Trophoblast cell (in vitro differentiated cells and primary cell): ENCODE results near the gene GDF7.

Experiments
- DNase-seq, 2 donors: peaks; one replicate each; pipeline ENCODE4 v3.0.0-alpha.2; 2016
- H2AFZ ChIP-seq: 2 replicates; pipeline ENCODE4 v1.6.1; 2013; ENCODE audit warnings: low read length, moderate library complexity, mild to moderate bottlenecking; ENCODE audit not compliant: insufficient read depth, poor library complexity
- H2AK5ac ChIP-seq: 2 replicates; pipeline ENCODE4 v1.6.1; 2013; ENCODE audit warnings: mild to moderate bottlenecking, low read length
- H2BK120ac ChIP-seq: 2 replicates; pipeline ENCODE4 v1.6.1; 2013; ENCODE audit warnings: low read length, mild to moderate bottlenecking, moderate library complexity; ENCODE audit not compliant: insufficient read depth, poor library complexity
- H2BK12ac ChIP-seq: 2 replicates; pipeline ENCODE4 v1.6.1; 2013; ENCODE audit warnings: mild to moderate bottlenecking, low read length, moderate library complexity
- H2BK5ac ChIP-seq: 2 replicates; pipeline ENCODE4 v1.6.1; 2013; ENCODE audit warnings: low read length, low read depth, moderate library complexity, mild to moderate bottlenecking; ENCODE audit not compliant: poor library complexity
- H3K14ac ChIP-seq: 2 replicates; pipeline ENCODE4 v1.6.1; 2013; ENCODE audit warnings: mild to moderate bottlenecking, low read length
- H3K18ac ChIP-seq: 2 replicates; pipeline ENCODE4 v1.6.1; 2013; ENCODE audit warnings: mild to moderate bottlenecking, low read length
- H3K23ac ChIP-seq: 2 replicates; pipeline ENCODE4 v1.6.1; 2013; ENCODE audit warnings: low read length
- H3K27ac ChIP-seq: 2 replicates; pipeline ENCODE4 v1.5.1; 2013; ENCODE audit warnings: low read depth, mild to moderate bottlenecking, inconsistent platforms, low read length, moderate library complexity
- H3K27me3 ChIP-seq: 2 replicates; pipeline ENCODE4 v1.6.1; 2013; ENCODE audit warnings: inconsistent platforms, mild to moderate bottlenecking, low read length, moderate library complexity; ENCODE audit not compliant: insufficient read depth
- H3K36me3 ChIP-seq, 2 experiments: 1 replicate in 1 of 2; 2 replicates in 1 of 2; pipeline ENCODE4 v1.6.1; 2013; ENCODE audit warnings: low read length in 2 of 2, mild to moderate bottlenecking in 2 of 2, moderate library complexity in 1 of 2; ENCODE audit not compliant: insufficient read depth in 2 of 2, control insufficient read depth in 1 of 2
- H3K4ac ChIP-seq: 2 replicates; pipeline ENCODE4 v1.6.1; 2013; ENCODE audit warnings: low read depth, mild to moderate bottlenecking, low read length, moderate library complexity
- H3K4me1 ChIP-seq, 2 experiments: 1 replicate in 1 of 2; 2 replicates in 1 of 2; pipeline ENCODE4 v1.6.1; 2013; ENCODE audit warnings: low read length in 2 of 2, mild to moderate bottlenecking in 2 of 2, moderate library complexity in 1 of 2; ENCODE audit not compliant: insufficient read depth in 2 of 2, control insufficient read depth in 1 of 2
- H3K4me2 ChIP-seq: 2 replicates; pipeline ENCODE4 v1.6.1; 2013; ENCODE audit warnings: inconsistent platforms, mild to moderate bottlenecking, low read length, moderate library complexity
- H3K4me3 ChIP-seq: 2 replicates; pipeline ENCODE4 v1.5.1; 2013; ENCODE audit warnings: mild to moderate bottlenecking, low read depth, low read length, inconsistent platforms
- H3K79me1 ChIP-seq: one replicate; pipeline ENCODE4 v1.6.1; 2013; ENCODE audit warnings: low read length
- H3K79me2 ChIP-seq: 2 replicates; pipeline ENCODE4 v1.6.1; 2013; ENCODE audit warnings: low read length, mild to moderate bottlenecking; ENCODE audit not compliant: control insufficient read depth, insufficient read depth, poor library complexity
- H3K9ac ChIP-seq: 2 replicates; pipeline ENCODE4 v1.6.1; 2013; ENCODE audit warnings: mild to moderate bottlenecking, low read length
- H3K9me3 ChIP-seq: 2 replicates; pipeline ENCODE4 v1.6.1; 2013; ENCODE audit warnings: low read depth, mild to moderate bottlenecking, control low read depth, inconsistent platforms, low read length; ENCODE audit not compliant: insufficient read depth
- H4K12ac ChIP-seq: 2 replicates; pipeline ENCODE4 v1.6.1; 2013; ENCODE audit warnings: low read depth, mild to moderate bottlenecking, low read length, moderate library complexity
- H4K8ac ChIP-seq: 2 replicates; pipeline ENCODE4 v1.6.1; 2013; ENCODE audit warnings: low read depth, mild to moderate bottlenecking, low read length, moderate library complexity
- H4K91ac ChIP-seq: one replicate; pipeline ENCODE4 v1.6.1; 2013; ENCODE audit warnings: low read depth, mild to moderate bottlenecking, low read length, moderate library complexity
- WGBS: extraction: QIAGEN DNeasy Blood & Tissue Kit; methylation state at CpG from one replicate; pipeline ENCODE4 v1.1.7; 2013; ENCODE audit warnings: missing lambda C conversion rate; ENCODE audit not compliant: insufficient read length, insufficient coverage; ENCODE audit errors: extremely low coverage; 5-methylcytosine and 5-hydroxymethylcytosine counted together

GDF7 gene

DNA sequence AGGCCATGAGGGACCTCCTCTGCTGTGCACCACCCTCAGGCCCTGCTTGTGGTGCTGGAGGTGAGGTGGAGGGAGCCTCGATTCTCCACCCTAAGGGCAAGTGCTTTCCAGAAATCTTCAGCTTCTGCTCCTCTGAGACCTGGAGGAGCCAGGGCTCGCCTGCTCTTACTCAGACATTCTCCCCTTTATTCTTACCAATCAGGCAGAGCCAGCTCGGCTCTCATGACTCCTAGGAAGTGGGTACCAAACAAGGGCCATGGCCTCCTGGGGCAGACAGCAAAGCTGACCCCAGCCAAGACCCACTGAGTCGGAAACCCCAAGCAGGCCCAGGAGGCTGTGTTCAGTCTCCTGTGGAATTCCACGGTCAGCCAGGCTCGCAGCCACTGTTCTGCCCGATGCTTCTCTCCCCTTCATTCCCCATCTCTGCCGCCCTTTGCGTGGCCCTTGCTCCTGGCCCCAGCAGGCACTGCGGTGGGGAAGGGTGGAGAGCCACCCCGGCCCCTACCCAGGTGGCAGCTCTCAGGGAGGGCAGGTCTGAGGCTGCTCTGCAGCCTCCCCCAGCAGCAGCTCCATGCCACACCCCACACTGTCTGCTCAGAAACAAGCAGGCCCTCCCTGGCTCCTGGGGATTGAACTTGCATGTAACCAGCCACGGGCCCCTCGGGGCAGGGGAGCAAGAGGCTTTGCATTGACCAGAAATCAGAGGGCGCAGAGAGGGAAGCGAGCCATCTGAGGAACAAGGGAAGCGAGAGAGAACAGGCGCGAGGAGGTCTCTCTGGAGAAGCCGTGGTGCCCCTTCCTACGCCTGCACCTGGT lies 40.0 kb upstream of the GDF7 start:
- peaks cover 17 to 24% of the 10 kb centered on the region in 2 experiments for H3K4me1 ChIP-seq
- H2BK120ac ChIP-seq, result no peak overlapping the region
- H3K36me3 ChIP-seq, result peaks cover 12 to 21% of the 10 kb centered on the region in 2 experiments
- H2AK5ac ChIP-seq, result peak overlapping the region; percentile 1
- DNase-seq, result no peak
- H3K23ac ChIP-seq, result no peak overlapping the region
- H3K79me2 ChIP-seq, result no peaks in the 10 kb centered on the region
- H2AFZ ChIP-seq, result no peak overlapping the region
- H4K12ac ChIP-seq, result no peak overlapping the region
- peaks cover 15% of the 10 kb centered on the region for H3K79me1 ChIP-seq
- H2BK5ac ChIP-seq, result no peak overlapping the region
- H3K9me3 ChIP-seq, result no peaks in the 10 kb centered on the region
- no peaks in the 10 kb centered on the region for H3K27me3 ChIP-seq
- H4K8ac ChIP-seq, result peak overlapping the region; percentile 36
- no peak overlapping the region for H3K27ac ChIP-seq
- H3K4ac ChIP-seq, result no peak overlapping the region
- no peak overlapping the region for H3K4me3 ChIP-seq
- peak overlapping the region; percentile 9 for H4K91ac ChIP-seq
- peak overlapping the region; percentile 1 for H3K14ac ChIP-seq
- WGBS, result no CpG with 5 or more reads among the region's 20 CpGs
- H3K4me2 ChIP-seq, result no peak overlapping the region
- peak overlapping the region; percentile 22 for H3K18ac ChIP-seq
- no peak overlapping the region for H3K9ac ChIP-seq
- peak overlapping the region; percentile 51 for H2BK12ac ChIP-seq

DNA sequence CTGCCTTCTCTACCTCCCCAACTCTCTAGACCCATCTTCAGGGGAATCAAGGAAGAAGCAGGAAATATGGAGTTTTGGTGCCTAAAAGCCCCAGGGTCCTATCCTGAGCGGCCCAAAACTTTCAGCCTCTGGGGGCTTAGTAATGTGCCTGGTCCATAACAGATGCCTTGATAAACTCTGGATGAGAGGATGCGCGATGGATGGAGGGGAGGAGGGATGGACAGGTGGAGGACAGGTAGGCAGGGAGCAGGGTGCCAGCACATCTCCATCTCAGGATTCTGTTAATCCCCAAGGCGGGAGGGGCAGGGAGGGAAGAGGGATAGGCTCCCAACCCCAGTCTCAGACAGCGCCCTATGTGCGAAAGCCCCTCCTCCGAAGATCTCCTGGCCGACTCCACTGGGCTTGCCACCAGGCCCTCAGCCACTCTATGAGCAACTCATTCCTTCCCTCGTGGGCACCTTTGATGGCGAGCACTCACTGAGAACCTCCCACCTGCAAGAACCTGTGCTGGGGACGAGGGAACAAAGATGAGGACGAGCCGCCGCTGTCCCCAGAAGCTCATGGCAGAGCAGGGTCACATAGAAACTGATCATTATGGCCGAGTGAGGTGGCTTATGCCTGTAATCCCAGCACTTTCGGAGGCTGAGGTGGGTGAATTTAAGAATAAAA lies 39.1 kb upstream of the GDF7 start:
- no peak overlapping the region for H2BK5ac ChIP-seq
- no peak overlapping the region for H2AFZ ChIP-seq
- H3K23ac ChIP-seq, result no peak overlapping the region
- H3K9ac ChIP-seq, result no peak overlapping the region
- H3K4me3 ChIP-seq, result no peak overlapping the region
- no peak overlapping the region for H4K8ac ChIP-seq
- H2AK5ac ChIP-seq, result no peak overlapping the region
- H3K79me1 ChIP-seq, result peaks cover 15% of the 10 kb centered on the region
- no peak overlapping the region for H3K4ac ChIP-seq
- H3K14ac ChIP-seq, result no peak overlapping the region
- no peak overlapping the region for H4K12ac ChIP-seq
- no peak overlapping the region for H3K18ac ChIP-seq
- H3K4me1 ChIP-seq, result peaks cover 19 to 23% of the 10 kb centered on the region in 2 experiments
- no peak overlapping the region for H3K4me2 ChIP-seq
- H3K36me3 ChIP-seq, result peaks cover 12 to 19% of the 10 kb centered on the region in 2 experiments
- H4K91ac ChIP-seq, result no peak overlapping the region
- DNase-seq, result no peak
- H2BK120ac ChIP-seq, result no peak overlapping the region
- no CpG with 5 or more reads among the region's 16 CpGs for WGBS
- H3K9me3 ChIP-seq, result no peaks in the 10 kb centered on the region
- no peak overlapping the region for H2BK12ac ChIP-seq
- no peaks in the 10 kb centered on the region for H3K27me3 ChIP-seq
- H3K79me2 ChIP-seq, result no peaks in the 10 kb centered on the region
- no peak overlapping the region for H3K27ac ChIP-seq

GRCh38 chr2:20629181-20629580 lies 37.8 kb upstream of the GDF7 start:
- H3K14ac ChIP-seq, result no peak overlapping the region
- no CpG with 5 or more reads among the region's 6 CpGs for WGBS

GRCh38 chr2:20629581-20630171 lies 37.3 kb upstream of the GDF7 start:
- no peak overlapping the region for H2BK120ac ChIP-seq
- no CpG with 5 or more reads among the region's 12 CpGs for WGBS
- no peak overlapping the region for H3K27ac ChIP-seq

More at GRCh38 chr2:20629181-20629580, 37.8 kb upstream of the GDF7 start:
- H3K79me1 ChIP-seq, result peaks cover 16% of the 10 kb centered on the region
- H4K12ac ChIP-seq, result no peak overlapping the region
- no peaks in the 10 kb centered on the region for H3K27me3 ChIP-seq
- no peak overlapping the region for H3K4me3 ChIP-seq
- no peaks in the 10 kb centered on the region for H3K9me3 ChIP-seq
- H3K4me2 ChIP-seq, result no peak overlapping the region
- no peak overlapping the region for H2BK120ac ChIP-seq
- H3K36me3 ChIP-seq, result peaks cover 11 to 13% of the 10 kb centered on the region in 2 experiments
- no peak overlapping the region for H2AFZ ChIP-seq
- no peak overlapping the region for H4K91ac ChIP-seq
- H2BK12ac ChIP-seq, result no peak overlapping the region
- peaks cover 19 to 23% of the 10 kb centered on the region in 2 experiments for H3K4me1 ChIP-seq
- no peak overlapping the region for H3K9ac ChIP-seq
- no peak overlapping the region for H3K23ac ChIP-seq
- no peak overlapping the region for H4K8ac ChIP-seq
- H3K27ac ChIP-seq, result no peak overlapping the region
- H3K4ac ChIP-seq, result no peak overlapping the region
- no peak for DNase-seq
- no peak overlapping the region for H2BK5ac ChIP-seq
- H3K79me2 ChIP-seq, result no peaks in the 10 kb centered on the region
- no peak overlapping the region for H2AK5ac ChIP-seq
- no peak overlapping the region for H3K18ac ChIP-seq

More at GRCh38 chr2:20629581-20630171, 37.3 kb upstream of the GDF7 start:
- Histone ChIP-seq H3K79me1 (peaks cover 18% of the 10 kb centered on the region), H4K91ac (no peak overlapping the region), H3K23ac (no peak overlapping the region), H3K36me3 (peaks cover 8 to 9% of the 10 kb centered on the region in 2 experiments), H2BK12ac (no peak overlapping the region), H3K27me3 (no peaks in the 10 kb centered on the region), H3K4ac (no peak overlapping the region), H3K4me2 (no peak overlapping the region), H2BK5ac (no peak overlapping the region), H4K8ac (no peak overlapping the region), H3K18ac (no peak overlapping the region), H3K79me2 (no peaks in the 10 kb centered on the region), H4K12ac (no peak overlapping the region), H2AK5ac (no peak overlapping the region), H3K4me3 (no peak overlapping the region), H3K9ac (no peak overlapping the region), H3K9me3 (no peaks in the 10 kb centered on the region), H2AFZ (no peak overlapping the region), H3K14ac (no peak overlapping the region), H3K4me1 (peaks cover 21 to 23% of the 10 kb centered on the region in 2 experiments)
- DNase-seq, result no peak
